ENCODE results near the gene DNAH8.
"Not testable (repeated sequence)": the region's sequence is repeated elsewhere in the genome, so short reads cannot be mapped to it uniquely, and the experiment has no call there.

DNAH8 gene

GRCh38 chr6:38715016-38715689, at the start of gene DNAH8:
DNAH8 (plus strand) TSS chr6:38715311; CDS start chr6:38722810, 7,499 bp downstream.
- no peak for DNase-seq (ENCODE audit: extremely low read depth in 1 of 2, low read depth in 1 of 2)

GRCh38 chr6:38671885-38672467, 43.1 kb upstream of the DNAH8 start:
- no peak for DNase-seq (ENCODE audit: extremely low read depth in 1 of 2, low read depth in 1 of 2)

DNA sequence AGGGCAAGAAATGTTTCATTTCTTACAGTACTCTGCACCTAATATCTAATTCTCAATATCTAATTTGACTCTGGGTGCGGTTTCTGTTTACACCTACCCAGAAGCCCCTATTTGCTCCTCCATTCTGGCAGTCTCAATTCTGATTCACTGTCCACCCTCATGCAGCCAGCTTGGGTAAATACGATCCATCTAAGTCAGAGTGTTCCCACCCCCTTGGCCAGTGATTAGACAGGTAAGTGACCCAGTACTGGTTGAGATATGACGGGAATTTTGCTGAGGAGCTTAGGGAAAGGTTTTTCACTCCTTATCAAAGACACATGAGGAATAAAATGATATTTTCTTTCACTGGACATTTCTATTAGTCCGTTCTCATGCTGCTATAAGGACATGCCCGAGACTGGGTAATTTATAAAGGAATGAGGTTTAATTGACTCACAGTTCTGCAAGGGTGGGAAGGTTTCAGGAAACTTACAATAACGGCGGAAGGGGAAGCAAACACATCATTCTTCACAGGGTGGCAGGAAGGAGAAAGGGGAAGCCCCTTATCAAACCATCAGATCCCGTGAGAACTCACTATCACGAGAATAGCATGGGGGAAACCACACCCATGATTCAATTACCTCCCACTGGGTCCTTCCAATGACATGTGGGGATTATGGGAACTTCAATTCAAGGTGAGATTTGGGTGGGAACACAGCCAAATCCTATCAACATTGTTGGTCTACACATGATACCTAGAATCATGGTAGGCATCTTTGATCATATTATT, 41.5 kb upstream of the DNAH8 start:
- no peak for DNase-seq (ENCODE audit: extremely low read depth in 1 of 2, low read depth in 1 of 2)

DNA sequence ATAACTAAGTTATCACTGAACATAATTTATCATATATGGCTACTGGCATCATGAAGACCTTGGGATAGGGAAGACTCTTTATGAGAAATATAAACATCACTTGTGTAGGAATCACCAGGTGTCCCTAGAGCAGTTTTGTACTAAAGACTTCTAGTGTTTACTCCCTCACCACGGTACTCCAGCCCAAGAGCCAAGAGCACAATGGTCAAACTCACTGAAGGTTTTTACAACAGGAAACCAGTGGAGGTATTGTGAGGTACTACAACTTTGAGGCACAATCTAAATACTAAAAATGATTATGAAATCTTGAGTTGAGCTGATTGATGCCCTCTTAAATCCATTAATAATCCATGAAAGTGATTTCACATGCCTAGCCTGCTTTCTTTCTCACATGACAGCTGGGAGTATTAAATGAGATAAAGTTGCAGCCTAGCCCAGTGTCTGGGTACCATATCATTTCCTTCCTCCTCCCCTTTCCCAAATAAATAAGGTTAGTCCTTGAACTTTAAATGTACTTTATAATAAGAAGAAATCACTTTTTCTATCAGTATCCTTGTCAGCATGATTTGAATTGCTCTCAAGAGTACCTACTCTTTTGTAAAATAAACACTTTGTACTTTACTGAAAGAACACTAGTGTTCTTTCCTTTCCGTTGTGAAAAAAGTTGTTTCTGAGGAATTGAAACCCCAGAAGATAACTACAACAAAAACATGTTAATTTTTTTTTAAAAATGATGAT, 38.7 kb upstream of the DNAH8 start:
- no peak for DNase-seq (ENCODE audit: extremely low read depth in 1 of 2, low read depth in 1 of 2)

DNA sequence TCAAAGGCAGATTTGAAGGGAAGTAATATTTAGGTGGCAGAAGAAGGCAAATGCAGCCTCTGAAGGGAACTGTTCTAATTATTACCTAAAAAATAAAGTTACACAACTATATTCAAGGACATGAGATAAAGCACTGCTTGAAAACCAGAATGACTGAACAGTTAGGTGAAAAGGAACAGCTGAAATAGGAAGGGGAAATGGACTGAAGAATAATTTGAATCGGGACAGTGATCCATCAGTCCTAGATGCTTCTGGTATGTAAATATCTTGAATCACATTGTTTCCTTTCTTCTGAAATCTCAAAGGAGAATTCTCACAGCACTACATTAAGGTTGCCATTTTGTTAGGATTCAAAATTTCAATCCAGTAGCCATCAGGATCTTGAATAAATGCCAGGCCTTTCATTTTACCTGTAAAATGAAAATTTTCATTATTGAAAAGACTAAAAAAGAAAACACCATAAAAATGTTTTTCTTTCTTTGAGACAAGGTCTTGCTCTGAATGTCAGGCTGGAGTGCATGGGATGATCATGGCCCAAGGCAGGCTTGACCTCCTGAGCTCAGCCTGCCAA, 38.1 kb upstream of the DNAH8 start:
- DNase-seq (ENCODE audit: extremely low read depth in 1 of 2, low read depth in 1 of 2), result no peak

- DNase-seq (ENCODE audit: extremely low read depth in 1 of 2, low read depth in 1 of 2), result no peak
Observed at GRCh38 chr6:38678178-38678760, 36.8 kb upstream of the DNAH8 start.

DNA sequence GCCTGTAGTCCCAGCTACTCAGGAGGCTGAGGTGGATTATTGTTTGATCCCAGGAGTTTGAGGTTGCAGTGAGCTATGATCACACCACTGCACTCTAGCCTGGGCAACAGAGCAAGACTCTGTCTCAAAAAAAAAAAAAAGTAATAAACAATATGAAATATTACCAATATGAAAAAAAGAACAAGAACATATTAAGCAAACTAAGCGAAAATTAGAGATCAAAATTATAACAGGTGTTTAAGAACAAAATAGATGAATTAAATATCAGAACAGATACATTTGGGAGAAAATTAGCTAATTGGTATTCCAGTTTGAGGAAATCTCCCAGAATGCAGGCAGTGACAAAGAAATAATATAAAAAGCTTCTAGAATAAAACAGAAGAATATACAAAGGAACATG, 35.4 kb upstream of the DNAH8 start:
- no peak for DNase-seq (ENCODE audit: extremely low read depth in 1 of 2, low read depth in 1 of 2)

DNA sequence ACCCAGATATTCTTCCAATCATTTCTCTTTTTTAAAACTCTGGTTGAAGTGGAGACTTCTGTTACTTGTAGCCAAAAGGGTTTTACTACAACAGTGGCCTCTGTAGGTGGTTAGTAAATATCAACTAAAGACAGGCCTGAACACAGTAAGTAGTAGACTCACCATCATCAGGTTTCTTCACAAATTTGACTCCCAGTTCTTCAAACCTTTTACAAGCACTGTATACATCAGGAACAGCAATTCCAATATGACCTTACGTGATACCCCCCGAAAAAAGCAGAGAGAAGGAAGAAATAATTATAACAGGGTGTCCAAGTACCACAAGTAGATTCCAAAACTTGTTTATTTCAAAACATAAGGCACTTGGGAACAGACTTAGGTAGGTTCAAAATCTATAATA, 33.3 kb upstream of the DNAH8 start:
- no peak for DNase-seq (ENCODE audit: extremely low read depth in 1 of 2, low read depth in 1 of 2)

DNA sequence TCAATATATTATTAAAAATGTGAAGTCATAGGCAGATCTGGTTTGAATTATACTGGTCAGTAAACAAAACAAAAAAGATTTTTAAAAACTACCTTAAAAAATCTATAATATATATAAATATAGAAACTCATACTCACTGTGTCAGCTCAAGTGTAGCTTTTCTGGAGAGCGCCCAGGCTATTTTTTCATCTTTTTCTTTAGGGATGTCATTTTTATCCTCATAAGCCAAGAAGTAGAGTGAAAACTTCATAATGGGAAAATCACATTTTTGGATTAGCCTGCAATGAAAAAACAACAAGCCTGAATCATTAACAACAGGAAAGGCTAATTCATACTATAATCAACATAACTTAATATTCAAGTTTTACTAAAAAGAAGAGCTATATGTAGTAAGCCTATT, 30.9 kb upstream of the DNAH8 start:
- no peak for DNase-seq (ENCODE audit: extremely low read depth in 1 of 2, low read depth in 1 of 2)

DNA sequence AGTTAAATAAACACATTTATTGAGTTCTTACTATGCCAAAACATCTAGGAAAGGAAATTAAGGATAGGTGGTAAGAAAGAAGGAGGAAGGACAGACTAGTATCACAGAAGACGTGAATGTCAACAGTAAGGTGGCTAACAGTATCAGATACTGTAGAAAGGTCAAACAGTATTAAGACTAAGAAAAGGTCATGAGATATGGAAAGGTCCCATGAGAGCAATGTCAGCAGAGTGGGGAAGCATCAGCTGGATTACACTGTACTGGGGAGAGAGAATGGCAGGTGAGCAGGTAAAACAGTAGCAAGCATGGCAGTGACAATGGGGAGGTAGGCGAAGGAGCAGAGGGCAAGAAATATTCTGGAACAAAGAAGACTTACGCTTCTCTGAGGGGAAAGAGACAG, 30.2 kb upstream of the DNAH8 start:
- no peak for DNase-seq (ENCODE audit: extremely low read depth in 1 of 2, low read depth in 1 of 2)

DNA sequence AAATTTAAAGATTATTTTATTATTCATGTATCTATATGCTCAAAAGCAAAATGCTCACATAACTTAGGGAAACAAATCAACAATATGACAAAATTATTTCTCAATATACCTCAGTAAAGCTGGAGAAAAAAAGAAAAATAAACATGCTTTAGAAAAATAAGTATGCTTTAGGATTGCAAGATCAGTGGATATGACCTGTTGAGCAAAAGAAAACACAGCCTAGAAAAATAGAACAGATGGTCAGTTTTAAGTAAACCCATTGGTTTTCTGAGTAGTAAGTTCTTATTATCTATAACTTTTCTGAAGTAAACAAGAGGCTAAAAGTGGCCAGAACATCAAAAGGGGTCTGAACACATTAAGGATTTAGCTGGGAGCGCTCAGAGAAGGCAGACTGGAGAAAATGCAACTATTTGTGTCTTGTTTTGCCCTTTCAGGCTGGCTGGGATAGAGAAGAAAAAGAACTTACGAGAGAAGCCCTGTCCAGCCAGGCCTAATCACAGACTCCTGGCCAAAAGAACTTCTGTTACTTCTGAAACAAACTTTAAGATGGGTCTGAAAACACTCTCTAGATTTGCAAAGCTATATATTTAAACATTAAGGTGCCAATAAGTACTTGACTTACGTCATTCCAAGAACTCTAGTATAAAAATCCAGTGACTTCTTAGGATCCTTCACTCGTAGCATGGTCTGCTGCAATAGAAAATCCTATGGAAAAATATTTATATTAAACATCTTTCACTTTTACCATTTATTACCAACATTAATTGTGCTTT, 28.7 kb upstream of the DNAH8 start:
- DNase-seq (ENCODE audit: extremely low read depth in 1 of 2, low read depth in 1 of 2), result no peak

DNA sequence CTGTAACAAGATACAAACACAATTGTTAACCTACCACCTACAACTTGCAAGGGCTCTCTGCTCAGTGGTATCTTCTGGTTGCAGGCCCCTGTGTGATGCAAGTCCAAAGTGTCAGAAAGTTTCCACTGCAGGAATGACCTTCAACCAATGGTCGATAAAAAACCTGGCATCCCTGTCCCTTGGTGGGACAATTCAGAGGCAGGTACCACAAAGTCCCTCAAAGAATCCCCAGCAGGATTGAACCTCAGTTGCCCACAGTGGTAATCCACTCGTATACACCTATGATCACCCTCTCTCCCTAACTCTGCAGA, 28.1 kb upstream of the DNAH8 start:
- DNase-seq (ENCODE audit: extremely low read depth in 1 of 2, low read depth in 1 of 2), result no peak

DNA sequence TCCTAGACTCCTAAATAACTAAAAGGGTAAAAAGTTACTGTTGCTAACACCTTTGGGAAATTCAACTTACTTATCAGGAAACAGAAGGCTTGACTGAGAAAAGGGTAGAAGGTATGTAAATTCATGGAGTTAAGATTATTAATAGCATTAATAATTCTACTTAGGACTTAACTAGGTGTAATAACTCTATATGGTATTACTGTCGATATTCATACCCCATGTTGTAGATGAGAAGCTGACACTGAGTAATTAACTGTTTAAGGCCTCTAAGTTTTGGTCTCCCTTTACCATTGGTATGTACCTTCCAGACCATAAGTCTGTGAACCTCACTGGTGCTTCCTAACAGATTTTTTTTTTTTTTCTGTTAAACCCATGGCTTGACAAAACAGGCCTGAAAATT, 27.6 kb upstream of the DNAH8 start:
- DNase-seq (ENCODE audit: extremely low read depth in 1 of 2, low read depth in 1 of 2), result no peak

- no peak for DNase-seq (ENCODE audit: extremely low read depth in 1 of 2, low read depth in 1 of 2)
Observed at GRCh38 chr6:38688579-38689087, 26.5 kb upstream of the DNAH8 start.

- DNase-seq (ENCODE audit: extremely low read depth in 1 of 2, low read depth in 1 of 2), result no peak
Observed at GRCh38 chr6:38695227-38695900, 19.7 kb upstream of the DNAH8 start.

DNA sequence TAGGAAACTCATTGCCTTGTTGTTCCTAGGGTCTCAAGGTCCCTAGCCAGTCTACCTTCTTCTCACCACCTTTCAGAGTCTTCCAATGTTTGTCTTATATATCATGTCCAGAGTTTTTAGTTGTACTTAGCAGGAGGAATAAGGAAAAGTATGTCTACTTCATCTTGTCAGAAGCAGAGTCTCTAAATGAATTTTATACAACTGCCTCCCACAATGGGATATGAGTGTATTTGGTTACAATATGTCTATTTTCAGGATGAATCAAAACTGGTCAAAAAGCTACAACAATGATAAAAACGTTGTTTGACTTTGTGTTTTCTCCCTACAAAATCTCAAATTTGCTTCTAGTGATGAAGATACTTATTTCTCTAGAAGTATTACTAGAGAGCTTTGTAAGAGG, 19.2 kb upstream of the DNAH8 start:
- no peak for DNase-seq (ENCODE audit: extremely low read depth in 1 of 2, low read depth in 1 of 2)

DNA sequence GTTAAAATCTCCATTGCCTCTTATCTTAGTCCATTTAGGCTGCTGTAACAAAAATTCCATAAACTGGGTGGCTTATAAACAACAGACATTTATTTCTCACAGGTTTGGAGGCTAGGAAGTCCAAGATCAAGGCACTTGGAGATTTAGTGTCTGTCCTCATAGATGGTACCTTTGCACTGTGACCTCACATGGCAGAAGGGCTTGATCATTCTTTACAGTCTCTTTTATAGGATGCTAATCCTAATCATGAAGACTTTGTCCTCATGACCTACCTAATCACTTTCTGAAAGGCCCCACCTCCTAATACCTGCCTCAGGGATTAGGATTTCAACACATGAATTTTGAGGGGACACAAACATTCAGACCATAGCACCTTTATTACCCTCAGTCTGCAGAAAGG, 18.8 kb upstream of the DNAH8 start:
- DNase-seq (ENCODE audit: extremely low read depth in 1 of 2, low read depth in 1 of 2), result no peak

GRCh38 chr6:38697846-38698245, 17.3 kb upstream of the DNAH8 start:
- DNase-seq (ENCODE audit: extremely low read depth in 1 of 2, low read depth in 1 of 2), result no peak

DNA sequence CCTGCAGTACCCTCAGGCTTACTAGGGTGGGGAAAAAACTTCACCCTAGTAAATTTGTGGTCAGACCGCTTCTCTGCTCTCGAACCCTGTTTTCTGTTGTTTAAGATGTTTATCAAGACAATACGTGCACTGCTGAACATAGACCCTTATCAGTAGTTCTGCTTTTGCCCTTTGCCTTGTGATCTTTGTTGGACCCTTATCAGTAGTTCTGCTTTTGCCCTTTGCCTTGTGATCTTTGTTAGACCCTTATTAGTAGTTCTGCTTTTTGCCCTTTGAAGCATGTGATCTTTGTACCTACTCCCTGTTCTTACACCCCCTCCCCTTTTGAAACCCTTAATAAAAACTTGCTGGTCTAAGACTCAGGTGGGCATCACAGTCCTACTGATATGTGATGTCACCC, 15.4 kb upstream of the DNAH8 start:
- DNase-seq (ENCODE audit: extremely low read depth in 1 of 2, low read depth in 1 of 2), result not testable (repeated sequence)

Measured in activated CD8-positive, alpha-beta memory T cell treated with anti-CD3 and anti-CD28 coated beads for 1 hour (primary cell).